DMS53 (cell line): ENCODE measurements around the gene PRKAR1B.

Experiments
- DNase-seq: peaks from one replicate; lab custom pipeline; 2025; lab: John Stamatoyannopoulos, UW

PRKAR1B gene

GRCh38 chr7:739983-740942 lies 13.2 kb upstream of the PRKAR1B start:
- DNase-seq = no peak

GRCh38 chr7:739455-739982 lies 12.4 kb upstream of the PRKAR1B start:
- DNase-seq = no peak

GRCh38 chr7:738723-739454 lies 11.8 kb upstream of the PRKAR1B start:
- no peak for DNase-seq

- DNase-seq = no peak
These were observed 11.2 kb upstream of the PRKAR1B start for GRCh38 chr7:738241-738640.

DNA sequence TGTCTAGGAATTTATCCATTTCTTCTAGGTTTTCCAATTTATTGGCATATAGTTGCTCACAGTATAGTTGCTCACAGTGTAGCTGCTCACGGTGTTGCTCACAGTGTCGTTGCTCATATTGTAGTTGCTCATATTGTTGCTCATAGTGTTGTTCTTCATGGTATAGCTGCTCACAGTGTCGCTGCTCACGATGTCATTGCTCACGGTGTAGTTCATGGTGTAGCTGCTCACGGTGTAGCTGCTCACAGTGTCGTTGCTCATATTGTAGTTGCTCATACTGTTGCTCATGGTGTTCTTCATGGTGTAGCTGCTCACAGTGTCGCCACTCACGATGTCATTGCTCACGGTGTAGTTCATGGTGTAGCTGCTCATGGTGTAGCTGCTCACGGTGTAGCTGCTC lies 7.7 kb upstream of the PRKAR1B start:
- DNase-seq = no peak

- peak; percentile 29 for DNase-seq
These were observed 7.1 kb upstream of the PRKAR1B start for GRCh38 chr7:734214-734613.

DNA sequence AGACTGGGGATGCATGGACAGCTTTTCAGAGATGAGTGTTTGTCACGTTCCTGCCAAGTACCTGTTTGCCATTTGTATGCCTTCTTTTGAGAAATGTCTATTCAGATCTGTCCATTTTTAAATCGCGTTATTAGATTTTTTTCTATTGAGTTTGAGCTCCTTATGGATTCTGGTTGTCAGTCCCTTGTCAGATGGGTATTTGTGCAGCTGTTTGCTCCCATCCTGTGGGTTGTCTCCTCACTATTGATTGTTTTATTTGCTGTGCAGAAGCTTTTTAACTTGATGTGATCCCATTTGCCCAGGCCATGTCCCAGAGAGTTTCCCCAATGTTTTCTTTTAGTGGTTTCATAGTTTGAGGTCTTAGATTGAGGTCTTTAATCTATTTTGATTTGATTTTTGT lies 5.5 kb upstream of the PRKAR1B start:
- DNase-seq = no peak

GRCh38 chr7:732094-732541 lies 5.0 kb upstream of the PRKAR1B start:
- peak; percentile 98 for DNase-seq

GRCh38 chr7:731440-732085 lies 4.5 kb upstream of the PRKAR1B start:
- DNase-seq = no peak

DNA sequence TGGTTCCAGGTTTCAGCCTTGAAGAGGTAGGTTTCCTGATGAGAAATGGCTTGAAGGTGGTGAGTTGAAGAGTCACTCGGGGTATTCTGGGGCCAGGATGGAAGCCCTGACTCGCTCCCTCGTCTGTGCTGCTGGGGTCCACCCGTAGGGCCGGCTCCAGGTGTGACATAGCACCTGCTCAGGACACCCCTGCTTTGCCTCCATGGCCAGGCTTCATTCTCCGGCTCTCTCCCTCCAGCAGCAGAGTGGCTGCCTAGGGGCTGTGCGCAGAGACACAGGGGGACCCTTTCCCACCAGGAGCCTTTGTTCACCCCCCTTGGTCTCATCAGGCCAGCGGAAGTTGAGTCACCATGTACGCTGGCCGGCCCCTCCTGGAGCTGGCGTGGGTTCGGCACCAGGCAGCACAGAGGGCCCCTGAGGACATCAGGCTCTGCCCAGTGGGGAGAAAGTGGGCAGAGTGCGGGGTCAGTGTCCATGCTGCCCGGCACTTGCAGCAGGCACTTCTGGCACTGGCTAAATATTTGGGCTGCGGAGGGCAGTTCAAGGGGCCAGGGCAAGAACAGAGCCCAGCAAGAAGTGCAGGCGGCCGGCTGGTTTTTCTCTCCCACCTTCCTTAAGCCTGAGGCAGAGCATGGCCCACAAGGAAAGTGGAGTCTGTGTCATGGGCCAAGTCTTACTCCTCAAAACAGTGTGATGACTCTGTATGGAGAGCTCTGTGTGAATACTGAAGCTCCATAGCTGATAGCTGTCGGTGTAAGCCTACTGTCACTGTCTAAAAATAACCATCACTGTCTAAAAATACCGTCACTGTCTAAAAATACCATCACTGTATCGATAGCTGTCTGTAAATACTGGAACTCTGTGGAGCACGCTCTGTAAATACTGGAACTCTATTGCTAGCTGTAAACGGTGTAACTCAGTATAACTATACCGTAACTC lies 3.7 kb upstream of the PRKAR1B start:
- peak; percentile 32 for DNase-seq

- DNase-seq = no peak
These were observed 2.3 kb upstream of the PRKAR1B start for GRCh38 chr7:729140-730000.

GRCh38 chr7:728602-729001 lies 1.5 kb upstream of the PRKAR1B start:
- no peak for DNase-seq

GRCh38 chr7:727806-728460 lies 852 bp upstream of the PRKAR1B start:
- DNase-seq = no peak

- no peak for DNase-seq
These were observed 302 bp downstream of the PRKAR1B start for GRCh38 chr7:726854-727103.

DNA sequence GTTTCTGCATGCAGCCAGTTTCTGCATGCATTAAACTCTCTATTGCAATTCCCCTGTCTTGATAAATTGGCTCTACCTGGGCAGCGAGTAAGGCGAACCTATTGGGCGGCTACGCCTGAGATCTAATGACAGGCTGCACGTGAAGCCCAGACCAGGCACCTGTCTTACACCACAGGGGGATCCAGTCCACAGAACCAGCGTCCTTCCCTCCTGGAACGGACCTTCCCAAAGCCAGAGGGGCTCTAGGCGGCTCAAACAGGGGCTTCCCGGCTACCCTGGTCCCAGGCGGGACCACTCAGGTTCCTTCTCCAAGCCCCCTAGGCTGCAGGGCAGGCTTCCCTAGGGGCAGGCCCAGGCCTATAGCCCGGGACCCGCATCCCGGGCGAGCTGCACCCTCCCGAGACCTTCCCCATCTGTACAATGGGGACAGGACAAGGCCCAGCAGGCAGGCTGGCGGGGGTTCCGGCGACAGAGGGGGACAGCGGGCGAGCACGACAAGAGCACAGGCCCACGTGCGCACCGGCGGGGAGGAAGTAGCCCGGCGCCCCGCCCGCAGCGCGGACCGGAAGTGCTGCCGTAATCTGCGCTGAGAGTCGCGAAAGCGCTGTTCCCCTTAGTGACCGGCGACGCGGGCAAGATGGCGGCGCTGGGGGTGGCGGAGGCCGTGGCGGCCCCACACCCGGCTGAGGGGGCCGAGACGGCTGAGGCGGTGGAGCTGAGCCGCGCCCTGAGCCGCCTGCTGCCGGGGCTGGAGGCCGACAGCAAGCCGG lies 812 bp downstream of the PRKAR1B start, which contains the start of gene DNAAF5:
Gene DNAAF5, plus strand, starts transcription at position 616 of the 770 bp plus-strand sequence. Its CDS starts 22 bp downstream, at position 638.
- DNase-seq = peak; percentile 95

GRCh38 chr7:725223-726005 lies 1.7 kb downstream of the PRKAR1B start:
- peak; percentile 27 for DNase-seq

DNA sequence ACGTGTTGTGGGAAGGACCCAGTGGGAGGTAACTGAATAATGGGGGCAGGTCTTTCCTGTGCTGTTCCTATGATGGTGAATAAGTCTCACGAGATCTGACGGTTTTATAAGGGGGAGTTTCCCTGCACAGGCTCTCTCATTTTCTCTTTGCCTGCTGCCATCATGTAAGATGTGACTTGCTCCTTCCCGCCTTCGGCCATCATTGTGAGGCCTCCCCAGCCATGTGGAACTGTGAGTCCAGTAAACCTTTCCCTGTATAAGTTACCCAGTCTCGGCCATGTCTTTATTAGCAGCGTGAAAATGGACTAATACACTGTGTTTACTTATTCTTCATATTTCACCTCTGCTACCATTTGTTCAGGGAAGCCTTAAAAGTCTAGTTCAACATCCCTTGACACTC lies 2.8 kb downstream of the PRKAR1B start:
- DNase-seq = no peak

- no peak for DNase-seq
These were observed 3.5 kb downstream of the PRKAR1B start for GRCh38 chr7:723541-723940.
